HL-60 (cell line): ENCODE results near the gene MEX3A.

Source experiments
- GABPA ChIP-seq: IDR thresholded peaks from 2 replicates; pipeline ENCODE4 v1.6.1; 2012; ENCODE audit warnings: low read depth
- POLR2AphosphoS5 ChIP-seq: IDR thresholded peaks from 2 replicates; pipeline ENCODE4 v1.6.1; 2012; ENCODE audit warnings: low read depth
- SPI1 ChIP-seq: IDR thresholded peaks from 2 replicates; pipeline ENCODE4 v1.6.1; 2012; ENCODE audit warnings: low read depth, mild to moderate bottlenecking, borderline replicate concordance
- TF ChIP-seq, protein P1 (sequence below): IDR thresholded peaks from one replicate; pipeline ENCODE4 v1.5.1; 2011; ENCODE audit warnings: low read length, control low read depth, inconsistent platforms; ENCODE audit not compliant: insufficient read depth
- TF ChIP-seq, protein P2 (sequence below): IDR thresholded peaks from 2 replicates; pipeline ENCODE4 v1.6.1; 2012; ENCODE audit warnings: low read depth; ENCODE audit not compliant: insufficient replicate concordance

GRCh38 chr1:156042828-156043227 lies 39.4 kb downstream of the MEX3A start:
- no peak for TF ChIP-seq POLR2AphosphoS5
- TF ChIP-seq, protein P1, sequence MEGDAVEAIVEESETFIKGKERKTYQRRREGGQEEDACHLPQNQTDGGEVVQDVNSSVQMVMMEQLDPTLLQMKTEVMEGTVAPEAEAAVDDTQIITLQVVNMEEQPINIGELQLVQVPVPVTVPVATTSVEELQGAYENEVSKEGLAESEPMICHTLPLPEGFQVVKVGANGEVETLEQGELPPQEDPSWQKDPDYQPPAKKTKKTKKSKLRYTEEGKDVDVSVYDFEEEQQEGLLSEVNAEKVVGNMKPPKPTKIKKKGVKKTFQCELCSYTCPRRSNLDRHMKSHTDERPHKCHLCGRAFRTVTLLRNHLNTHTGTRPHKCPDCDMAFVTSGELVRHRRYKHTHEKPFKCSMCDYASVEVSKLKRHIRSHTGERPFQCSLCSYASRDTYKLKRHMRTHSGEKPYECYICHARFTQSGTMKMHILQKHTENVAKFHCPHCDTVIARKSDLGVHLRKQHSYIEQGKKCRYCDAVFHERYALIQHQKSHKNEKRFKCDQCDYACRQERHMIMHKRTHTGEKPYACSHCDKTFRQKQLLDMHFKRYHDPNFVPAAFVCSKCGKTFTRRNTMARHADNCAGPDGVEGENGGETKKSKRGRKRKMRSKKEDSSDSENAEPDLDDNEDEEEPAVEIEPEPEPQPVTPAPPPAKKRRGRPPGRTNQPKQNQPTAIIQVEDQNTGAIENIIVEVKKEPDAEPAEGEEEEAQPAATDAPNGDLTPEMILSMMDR, result no peak
- TF ChIP-seq GABPA, result no peak
- no peak for TF ChIP-seq SPI1
- TF ChIP-seq, protein P2, sequence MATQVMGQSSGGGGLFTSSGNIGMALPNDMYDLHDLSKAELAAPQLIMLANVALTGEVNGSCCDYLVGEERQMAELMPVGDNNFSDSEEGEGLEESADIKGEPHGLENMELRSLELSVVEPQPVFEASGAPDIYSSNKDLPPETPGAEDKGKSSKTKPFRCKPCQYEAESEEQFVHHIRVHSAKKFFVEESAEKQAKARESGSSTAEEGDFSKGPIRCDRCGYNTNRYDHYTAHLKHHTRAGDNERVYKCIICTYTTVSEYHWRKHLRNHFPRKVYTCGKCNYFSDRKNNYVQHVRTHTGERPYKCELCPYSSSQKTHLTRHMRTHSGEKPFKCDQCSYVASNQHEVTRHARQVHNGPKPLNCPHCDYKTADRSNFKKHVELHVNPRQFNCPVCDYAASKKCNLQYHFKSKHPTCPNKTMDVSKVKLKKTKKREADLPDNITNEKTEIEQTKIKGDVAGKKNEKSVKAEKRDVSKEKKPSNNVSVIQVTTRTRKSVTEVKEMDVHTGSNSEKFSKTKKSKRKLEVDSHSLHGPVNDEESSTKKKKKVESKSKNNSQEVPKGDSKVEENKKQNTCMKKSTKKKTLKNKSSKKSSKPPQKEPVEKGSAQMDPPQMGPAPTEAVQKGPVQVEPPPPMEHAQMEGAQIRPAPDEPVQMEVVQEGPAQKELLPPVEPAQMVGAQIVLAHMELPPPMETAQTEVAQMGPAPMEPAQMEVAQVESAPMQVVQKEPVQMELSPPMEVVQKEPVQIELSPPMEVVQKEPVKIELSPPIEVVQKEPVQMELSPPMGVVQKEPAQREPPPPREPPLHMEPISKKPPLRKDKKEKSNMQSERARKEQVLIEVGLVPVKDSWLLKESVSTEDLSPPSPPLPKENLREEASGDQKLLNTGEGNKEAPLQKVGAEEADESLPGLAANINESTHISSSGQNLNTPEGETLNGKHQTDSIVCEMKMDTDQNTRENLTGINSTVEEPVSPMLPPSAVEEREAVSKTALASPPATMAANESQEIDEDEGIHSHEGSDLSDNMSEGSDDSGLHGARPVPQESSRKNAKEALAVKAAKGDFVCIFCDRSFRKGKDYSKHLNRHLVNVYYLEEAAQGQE, result no peak
